GM10248 (cell line): ENCODE results near the gene TMSB10.

Experiments used
- CTCF ChIA-PET: fragments of 300-600 bp; sonication (Branson Sonifier 250); formaldehyde crosslinking; extraction: SDS; loops from one replicate; lab custom pipeline; 2021; ENCODE audit warnings: antibody characterized with exemption; lab: Yijun Ruan, JAX
- POLR2A ChIA-PET: fragments of 350-650 bp; sonication (Branson Sonifier 250); formaldehyde crosslinking; extraction: SDS; loops from one replicate; lab custom pipeline; 2020; ENCODE audit warnings: antibody characterized with exemption; lab: Yijun Ruan, JAX
- DNase-seq: peaks from one replicate; pipeline ENCODE4 v3.0.0; 2012; ENCODE audit errors: extremely low spot score
- CTCF ChIP-seq: IDR thresholded peaks from 2 replicates; pipeline ENCODE4 v1.5.1; 2012; ENCODE audit warnings: mild to moderate bottlenecking, low read depth; ENCODE audit errors: extremely low read depth, missing control alignments, control extremely low read depth

TMSB10 gene

GRCh38 chr2:84899304-84900204 is 5.9 kb upstream of the TMSB10 start:
- no peak for DNase-seq
- ChIA-PET POLR2A (no interaction called here), CTCF (interaction anchor here (1.2 to 11.7 kb wide), 2 partner anchors 20 to 26 kb away, joined by 4 to 112 read pairs; no protein-coding TSS in a partner anchor)
- TF ChIP-seq CTCF: no peak

GRCh38 chr2:84900971-84901370 is 4.5 kb upstream of the TMSB10 start:
- CTCF ChIA-PET: interaction anchor here (1.2 to 11.7 kb wide), 3 partner anchors 18 to 25 kb away, joined by 4 to 112 read pairs (median 6); no protein-coding TSS in a partner anchor
- POLR2A ChIA-PET: no interaction called here

GRCh38 chr2:84901593-84902120 is 3.8 kb upstream of the TMSB10 start:
- POLR2A ChIA-PET: no interaction called here
- CTCF ChIA-PET: interaction anchor here (1.0 to 11.7 kb wide), 5 partner anchors 10 to 24 kb away, joined by 4 to 112 read pairs (median 4); no protein-coding TSS in a partner anchor
- no peak for DNase-seq
- no peak for TF ChIP-seq CTCF

More at GRCh38 chr2:84900971-84901370, 4.5 kb upstream of the TMSB10 start:
- DNase-seq: no peak
- no peak for TF ChIP-seq CTCF

- CTCF ChIA-PET: interaction anchor here (1.0 to 11.7 kb wide), 5 partner anchors 10 to 26 kb away, joined by 3 to 112 read pairs (median 4); no protein-coding TSS in a partner anchor
- no peak for TF ChIP-seq CTCF
- DNase-seq: no peak
- POLR2A ChIA-PET: no interaction called here
These were observed 2.9 kb upstream of the TMSB10 start for GRCh38 chr2:84902526-84902925.

- no peak for DNase-seq
- POLR2A ChIA-PET: no interaction called here
- CTCF ChIA-PET: interaction anchor here (1.3 to 11.7 kb wide), 2 partner anchors 16 to 22 kb away, joined by 5 to 112 read pairs; no protein-coding TSS in a partner anchor
- TF ChIP-seq CTCF: no peak
These were observed 1.3 kb upstream of the TMSB10 start for GRCh38 chr2:84904151-84904550.

- no peak for DNase-seq
- POLR2A ChIA-PET: interaction anchor here (0.6 to 2.7 kb wide), 3 partner anchors 15 to 453 kb away, joined by 3 to 23 read pairs (median 5); no protein-coding TSS in a partner anchor
These were observed 710 bp upstream of the TMSB10 start for GRCh38 chr2:84904717-84905174.

More at GRCh38 chr2:84904717-84905174, 710 bp upstream of the TMSB10 start:
- TF ChIP-seq CTCF: no peak
- CTCF ChIA-PET: interaction anchor here (1.3 to 11.7 kb wide), 2 partner anchors 15 to 21 kb away, joined by 5 to 112 read pairs; no protein-coding TSS in a partner anchor
